GM18520 (cell line): ENCODE data around the gene PRPF38B.
A peak's percentile ranks its signal among the peaks of the same experiment; 100 is the strongest.
"Not testable (repeated sequence)": the region's sequence is repeated elsewhere in the genome, so short reads cannot be mapped to it uniquely, and the experiment has no call there.

Source experiments
- ATAC-seq: cut with Tn5 transposase; IDR thresholded peaks from one replicate; pipeline ENCODE4 v1.9.1; 2021; ENCODE audit not compliant: unreplicated experiment

PRPF38B gene

GRCh38 chr1:108678706-108679105 is 13.4 kb upstream of the PRPF38B start:
- no peak for ATAC-seq

- no peak for ATAC-seq
Measured at GRCh38 chr1:108679586-108680213, 12.4 kb upstream of the PRPF38B start.

- ATAC-seq = not testable (repeated sequence)
Measured at GRCh38 chr1:108681701-108682100, 10.4 kb upstream of the PRPF38B start.

- no peak for ATAC-seq
Measured at GRCh38 chr1:108685529-108685928, 6.6 kb upstream of the PRPF38B start.

GRCh38 chr1:108686614-108687313 is 5.3 kb upstream of the PRPF38B start:
- no peak for ATAC-seq

GRCh38 chr1:108691128-108691941 is 775 bp upstream of the PRPF38B start:
- no peak for ATAC-seq

GRCh38 chr1:108692724-108693655 is 880 bp downstream of the PRPF38B start:
- peak; percentile 44 for ATAC-seq

- no peak for ATAC-seq
Measured at GRCh38 chr1:108695535-108695934, 3.4 kb downstream of the PRPF38B start.

GRCh38 chr1:108699375-108700332 is 7.5 kb downstream of the PRPF38B start:
- ATAC-seq = no peak

GRCh38 chr1:108701176-108701849 is 9.2 kb downstream of the PRPF38B start:
- ATAC-seq = no peak

- not testable (repeated sequence) for ATAC-seq
Measured at GRCh38 chr1:108702109-108702508, 10.0 kb downstream of the PRPF38B start.

- no peak for ATAC-seq
Measured at GRCh38 chr1:108703939-108704338, 11.8 kb downstream of the PRPF38B start.

- ATAC-seq = no peak
Measured at GRCh38 chr1:108704496-108704895, 12.4 kb downstream of the PRPF38B start.

- ATAC-seq = no peak
Measured at GRCh38 chr1:108706643-108707042, 14.5 kb downstream of the PRPF38B start.

- ATAC-seq = no peak
Measured at GRCh38 chr1:108708691-108709660, 16.9 kb downstream of the PRPF38B start.

GRCh38 chr1:108712606-108713150 is 20.6 kb downstream of the PRPF38B start, which contains the start of gene FNDC7:
FNDC7 (plus strand) TSS chr1:108712908; CDS start chr1:108712934, 26 bp downstream.
- ATAC-seq = no peak

GRCh38 chr1:108715932-108716331 is 23.8 kb downstream of the PRPF38B start:
- no peak for ATAC-seq
